NCI-H774 (cell line): ENCODE results near the gene RPL23.
A peak's percentile ranks its signal among the peaks of the same experiment; 100 is the strongest.
"Not testable (repeated sequence)": the region's sequence is repeated elsewhere in the genome, so short reads cannot be mapped to it uniquely, and the experiment has no call there.

Source experiments
- DNase-seq: peaks from one replicate; lab custom pipeline; 2025; lab: John Stamatoyannopoulos, UW

Gene RPL23

GRCh38 chr17:38867179-38867967 is 13.9 kb upstream of the RPL23 start:
- peak; percentile 80 for DNase-seq

- no peak for DNase-seq
These were observed 11.3 kb upstream of the RPL23 start for GRCh38 chr17:38864636-38865398.

- peak; percentile 35 for DNase-seq
These were observed 7.9 kb upstream of the RPL23 start for GRCh38 chr17:38861399-38861843.

- DNase-seq: no peak
These were observed 3.8 kb upstream of the RPL23 start for GRCh38 chr17:38857271-38857670.

- not testable (repeated sequence) for DNase-seq
These were observed 1.7 kb upstream of the RPL23 start for GRCh38 chr17:38855101-38855714.

- no peak for DNase-seq
These were observed 690 bp downstream of the RPL23 start for GRCh38 chr17:38852771-38853291.

GRCh38 chr17:38851434-38851833 is 2.1 kb downstream of the RPL23 start:
- DNase-seq: no peak

GRCh38 chr17:38850374-38850773 is 3.1 kb downstream of the RPL23 start:
- no peak for DNase-seq

- no peak for DNase-seq
These were observed 4.4 kb downstream of the RPL23 start for GRCh38 chr17:38848939-38849605.

- DNase-seq: no peak
These were observed 5.0 kb downstream of the RPL23 start for GRCh38 chr17:38848557-38848891.

- DNase-seq: peak; percentile 27
These were observed 9.2 kb downstream of the RPL23 start for GRCh38 chr17:38844261-38844757.

GRCh38 chr17:38825762-38826247 is 27.7 kb downstream of the RPL23 start:
- no peak for DNase-seq

GRCh38 chr17:38824899-38825761 is 28.4 kb downstream of the RPL23 start, which contains the start of gene CWC25:
CWC25 (minus strand) TSS chr17:38825321; CDS start chr17:38825183, 138 bp downstream.
- DNase-seq: peak; percentile 95

GRCh38 chr17:38815576-38816193 is 37.8 kb downstream of the RPL23 start:
- no peak for DNase-seq

GRCh38 chr17:38809828-38810227 is 43.7 kb downstream of the RPL23 start:
- no peak for DNase-seq

- DNase-seq: no peak
These were observed 53.2 kb downstream of the RPL23 start for GRCh38 chr17:38800237-38800760.

GRCh38 chr17:38799501-38800236 is 53.9 kb downstream of the RPL23 start, which contains the start of gene PIP4K2B:
PIP4K2B (minus strand) TSS chr17:38799556; CDS start chr17:38799424, 132 bp downstream.
- peak; percentile 100 for DNase-seq

GRCh38 chr17:38798614-38799500 is 54.7 kb downstream of the RPL23 start:
- DNase-seq: no peak
